K562 (cell line): ENCODE measurements around the gene SELENOF.

Source experiments
- BMI1 ChIP-seq: fragments of 150-350 bp; IDR thresholded peaks from 2 replicates; pipeline ENCODE4 v1.6.1; 2014; ENCODE audit warnings: low read length
- HDAC1 ChIP-seq, 2 experiments: fragments of 450-650 bp; IDR thresholded peaks; 2 replicates each; pipeline ENCODE4 v1.6.1; 2016 to 2017; ENCODE audit warnings: inconsistent platforms in 1 of 2, mild to moderate bottlenecking in 1 of 2, moderate library complexity in 1 of 2
- MAFK ChIP-seq: IDR thresholded peaks from 2 replicates; pipeline ENCODE4 v1.6.1; 2011; ENCODE audit warnings: low read length, improper control_type of control experiment
- SIN3B ChIP-seq: fragments of 450-650 bp; IDR thresholded peaks from 2 replicates; pipeline ENCODE4 v1.6.1; 2017; ENCODE audit warnings: low read depth, mild to moderate bottlenecking, moderate library complexity
- SP1 ChIP-seq: sonication (generic); formaldehyde crosslinking; IDR thresholded peaks from 2 replicates; pipeline ENCODE4 v1.8.1; 2022; ENCODE audit warnings: mild to moderate bottlenecking, missing genetic modification reagents
- TCF3 ChIP-seq: sonication (generic); formaldehyde crosslinking; IDR thresholded peaks from 2 replicates; pipeline ENCODE4 v1.4.0; 2020; ENCODE audit warnings: mild to moderate bottlenecking, missing genetic modification reagents
- ZBTB49 ChIP-seq: sonication (generic); formaldehyde crosslinking; IDR thresholded peaks from 2 replicates; pipeline ENCODE4 v1.8.0; 2022; ENCODE audit warnings: missing genetic modification reagents, mild to moderate bottlenecking, borderline replicate concordance
- ZNF644 ChIP-seq: fragments of 200-800 bp; sonication (Bioruptor generic); IDR thresholded peaks from 2 replicates; pipeline ENCODE4 v1.6.1; 2016; ENCODE audit warnings: low read depth, missing genetic modification characterization, missing compliant biosample characterization
- ZNF780A ChIP-seq: fragments of 250-450 bp; sonication (Bioruptor Pico); IDR thresholded peaks from 2 replicates; pipeline ENCODE4 v1.5.0; 2021; ENCODE audit warnings: mild to moderate bottlenecking
- TF ChIP-seq, protein P1 (sequence below): fragments of 450-650 bp; formaldehyde crosslinking; IDR thresholded peaks from 2 replicates; pipeline ENCODE4 v1.4.0; 2022; ENCODE audit warnings: mild to moderate bottlenecking, moderate library complexity

- TF ChIP-seq ZNF780A (no peak), SP1 (CRISPR knock-in tag) (no peak), ZNF644 (tag) (no peak), HDAC1 (IDR thresholded peaks at IDR 0.05) (no peak), TCF3 (CRISPR knock-in tag) (no peak), BMI1 (no peak), MAFK (no peak), SIN3B (no peak), ZBTB49 (CRISPR knock-in tag) (no peak)
- TF ChIP-seq, protein P1, sequence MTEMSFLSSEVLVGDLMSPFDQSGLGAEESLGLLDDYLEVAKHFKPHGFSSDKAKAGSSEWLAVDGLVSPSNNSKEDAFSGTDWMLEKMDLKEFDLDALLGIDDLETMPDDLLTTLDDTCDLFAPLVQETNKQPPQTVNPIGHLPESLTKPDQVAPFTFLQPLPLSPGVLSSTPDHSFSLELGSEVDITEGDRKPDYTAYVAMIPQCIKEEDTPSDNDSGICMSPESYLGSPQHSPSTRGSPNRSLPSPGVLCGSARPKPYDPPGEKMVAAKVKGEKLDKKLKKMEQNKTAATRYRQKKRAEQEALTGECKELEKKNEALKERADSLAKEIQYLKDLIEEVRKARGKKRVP (CRISPR knock-in tag): no peak
Observed at GRCh38 chr1:86825319-86825718, 88.6 kb downstream of the SELENOF start.
